GM19025 (cell line): ENCODE data around the gene DLGAP1.

ENCODE experiments used
- ATAC-seq: cut with Tn5 transposase; IDR thresholded peaks from one replicate; pipeline ENCODE4 v1.9.1; 2021; ENCODE audit warnings: mild to moderate bottlenecking, low read depth, moderate library complexity; ENCODE audit not compliant: unreplicated experiment

DLGAP1 gene

GRCh38 chr18:3842844-3843243 is 612.3 kb downstream of the DLGAP1 start:
- no peak for ATAC-seq

- no peak for ATAC-seq
Observed at GRCh38 chr18:3840766-3841165, 614.3 kb downstream of the DLGAP1 start.

GRCh38 chr18:3839581-3839981 is 615.5 kb downstream of the DLGAP1 start:
- no peak for ATAC-seq

- ATAC-seq = no peak
Observed at GRCh38 chr18:3836483-3837335, 618.4 kb downstream of the DLGAP1 start.

GRCh38 chr18:3832025-3832638 is 623.0 kb downstream of the DLGAP1 start:
- no peak for ATAC-seq

- ATAC-seq = no peak
Observed at GRCh38 chr18:3830604-3831003, 624.5 kb downstream of the DLGAP1 start.

- no peak for ATAC-seq
Observed at GRCh38 chr18:3827236-3827845, 627.8 kb downstream of the DLGAP1 start.

- no peak for ATAC-seq
Observed at GRCh38 chr18:3826021-3826420, 629.1 kb downstream of the DLGAP1 start.

GRCh38 chr18:3824101-3824500 is 631.0 kb downstream of the DLGAP1 start:
- ATAC-seq = no peak

GRCh38 chr18:3823073-3823472 is 632.0 kb downstream of the DLGAP1 start:
- no peak for ATAC-seq

- no peak for ATAC-seq
Observed at GRCh38 chr18:3821524-3821923, 633.6 kb downstream of the DLGAP1 start.

- ATAC-seq = no peak
Observed at GRCh38 chr18:3819961-3820360, 635.1 kb downstream of the DLGAP1 start.

- no peak for ATAC-seq
Observed at GRCh38 chr18:3816610-3817363, 638.3 kb downstream of the DLGAP1 start.

- no peak for ATAC-seq
Observed at GRCh38 chr18:3815991-3816390, 639.1 kb downstream of the DLGAP1 start.

GRCh38 chr18:3814816-3815215 is 640.3 kb downstream of the DLGAP1 start:
- no peak for ATAC-seq

- no peak for ATAC-seq
Observed at GRCh38 chr18:3810296-3810695, 644.8 kb downstream of the DLGAP1 start.

GRCh38 chr18:3808985-3809780 is 645.9 kb downstream of the DLGAP1 start:
- no peak for ATAC-seq

GRCh38 chr18:3806656-3807055 is 648.5 kb downstream of the DLGAP1 start:
- no peak for ATAC-seq

GRCh38 chr18:3804336-3804735 is 650.8 kb downstream of the DLGAP1 start:
- no peak for ATAC-seq

GRCh38 chr18:3803350-3803749 is 651.8 kb downstream of the DLGAP1 start:
- no peak for ATAC-seq
